Fibroblast of skin of abdomen (primary cell): ENCODE measurements around the gene WDR4.
"Not testable (repeated sequence)": the region's sequence is repeated elsewhere in the genome, so short reads cannot be mapped to it uniquely, and the experiment has no call there.

Experiments used
- DNase-seq: peaks from one replicate; pipeline ENCODE4 v3.0.0-alpha.2; 2013

The WDR4 gene

DNA sequence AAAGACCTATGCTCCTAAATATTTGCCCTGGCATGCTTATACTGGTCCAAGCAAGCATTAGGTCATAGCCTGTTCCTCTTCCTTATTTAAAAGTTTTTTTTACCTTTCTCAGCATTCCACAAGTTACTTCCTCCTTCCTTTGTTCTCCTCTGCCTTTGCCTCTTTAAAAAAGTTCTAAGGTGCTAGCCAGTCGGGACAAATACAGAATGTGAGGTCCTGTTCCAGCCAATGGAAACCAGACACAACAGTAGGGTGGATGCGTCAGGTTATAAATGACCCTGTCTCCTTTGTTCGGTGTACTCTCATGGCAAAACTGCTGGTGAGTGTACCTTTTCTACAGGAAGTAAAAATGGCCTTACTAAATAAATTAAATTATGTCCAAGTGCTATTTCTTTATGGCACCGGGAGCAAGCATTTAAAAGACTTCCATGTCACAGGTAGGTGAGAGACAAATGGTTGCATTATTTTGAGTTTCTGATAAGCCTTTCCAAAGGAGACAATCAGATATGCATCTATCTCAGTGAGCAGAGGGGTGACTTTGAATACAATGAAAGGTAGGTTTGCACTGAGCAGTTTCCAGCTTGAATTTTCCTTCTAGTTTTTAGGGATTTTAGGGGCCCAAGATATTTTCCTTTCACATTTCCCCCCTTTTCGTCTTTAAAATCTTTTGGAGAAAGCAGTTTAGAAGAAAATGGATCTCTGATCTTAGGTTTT is 66.7 kb downstream of the WDR4 start:
- DNase-seq, result not testable (repeated sequence)

DNA sequence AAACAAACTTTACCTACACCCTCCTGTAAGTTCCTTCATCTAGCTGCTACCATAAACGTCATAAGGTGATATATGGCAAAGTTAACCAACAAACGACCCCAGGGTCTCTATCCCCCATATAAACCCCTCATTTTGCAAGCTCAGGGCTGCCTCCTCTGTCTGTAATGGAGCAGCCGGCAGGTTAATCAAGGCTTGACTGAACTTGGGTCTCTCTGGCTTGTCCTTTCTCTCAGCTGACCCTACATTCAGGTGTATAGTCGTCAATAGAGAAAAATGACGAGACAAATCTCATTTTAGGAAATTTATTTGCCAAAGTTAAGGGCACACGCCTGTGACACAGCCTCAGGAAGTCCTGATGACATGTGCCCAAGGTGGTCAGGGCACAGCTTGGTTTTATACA is 67.4 kb downstream of the WDR4 start:
- DNase-seq, result no peak

DNA sequence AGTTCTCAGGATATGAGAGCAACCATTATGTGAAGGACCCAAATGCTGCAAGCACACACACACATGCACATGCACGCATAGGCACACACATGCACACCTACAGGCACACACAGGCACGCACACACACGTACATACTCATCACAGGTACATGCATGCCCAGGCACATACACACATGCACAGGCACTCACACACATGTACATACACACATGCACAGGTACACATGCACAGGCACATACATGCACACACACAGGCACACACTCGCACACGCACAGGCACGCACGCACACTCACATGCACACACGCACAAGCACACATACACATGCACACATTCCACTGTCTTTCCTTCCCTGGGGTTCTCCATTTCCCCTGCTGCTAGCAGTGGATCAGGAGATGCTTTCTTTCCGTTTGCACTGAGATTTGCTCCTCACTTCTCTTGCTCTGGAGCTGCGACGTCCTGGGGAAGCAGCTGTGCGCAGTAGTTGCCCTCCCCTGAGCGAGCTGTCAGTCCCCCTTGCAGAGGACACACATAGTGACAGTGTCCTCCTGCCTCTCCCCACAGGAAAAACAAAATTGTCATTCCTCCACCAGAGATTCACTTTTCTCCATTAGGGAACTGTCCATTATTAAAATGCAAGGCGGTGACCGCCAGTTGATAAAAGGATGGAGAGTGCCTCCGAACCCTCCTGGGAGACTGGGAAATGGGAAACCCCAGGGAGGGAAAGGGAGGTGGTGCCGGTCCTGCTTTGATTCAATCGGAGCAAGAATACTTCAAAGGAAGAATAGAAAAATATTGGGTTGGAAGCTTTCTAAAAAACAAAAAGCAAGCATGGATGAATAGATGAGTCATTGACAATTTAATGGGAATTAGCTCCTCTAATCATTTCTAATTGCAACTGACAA is 69.5 kb downstream of the WDR4 start:
- DNase-seq, result no peak

DNA sequence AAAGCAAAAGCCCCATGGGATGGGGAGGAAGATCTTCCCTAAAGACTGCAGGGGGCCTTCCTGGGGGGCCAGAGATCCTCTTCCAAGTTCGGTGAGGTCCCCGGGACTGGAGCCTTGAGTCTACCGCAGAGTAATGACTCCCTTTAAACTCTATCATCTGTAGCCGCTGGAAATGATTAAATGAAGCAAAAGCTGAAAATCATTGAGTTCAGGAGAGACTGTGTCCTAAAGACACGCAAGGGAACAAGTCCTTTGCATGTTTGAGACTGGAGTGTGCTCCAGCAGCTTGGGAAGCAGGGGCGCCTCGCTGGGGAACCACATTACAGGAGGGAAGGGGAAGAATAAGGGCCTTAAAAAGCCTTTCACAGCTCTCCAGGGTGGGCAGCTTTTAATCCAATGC is 70.2 kb downstream of the WDR4 start:
- DNase-seq, result no peak

DNA sequence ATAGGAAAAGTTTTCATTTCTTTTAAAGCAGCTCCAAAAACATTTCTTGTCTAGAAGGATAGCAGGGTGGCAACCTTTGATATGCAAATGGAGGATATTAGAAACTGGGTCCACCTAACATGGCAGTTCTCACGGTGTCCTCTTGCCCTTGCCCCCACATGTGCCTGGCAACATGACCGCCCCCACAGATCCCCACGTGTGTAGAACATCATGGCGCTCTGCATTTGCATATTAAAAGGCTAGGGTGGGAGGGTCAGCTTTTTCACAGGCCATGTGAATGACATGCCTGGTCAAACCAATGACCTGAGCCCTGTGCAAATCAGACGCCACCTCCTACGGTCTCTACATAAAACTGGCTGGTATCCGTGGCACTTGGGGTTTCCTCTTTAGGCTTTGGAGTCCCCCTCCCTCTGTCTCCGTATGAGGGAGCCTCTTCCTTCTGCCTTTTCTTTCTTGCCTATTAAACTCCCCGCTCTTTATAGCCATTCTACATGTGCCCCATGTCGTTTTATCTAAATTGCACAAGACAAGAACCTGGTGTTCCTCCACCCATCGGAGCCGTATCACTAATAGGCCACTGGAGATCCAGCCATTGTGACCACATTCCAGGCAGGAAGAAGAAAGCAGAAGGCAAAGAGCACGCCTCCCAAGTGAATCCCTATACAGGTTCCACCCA is 71.3 kb downstream of the WDR4 start:
- no peak for DNase-seq

DNA sequence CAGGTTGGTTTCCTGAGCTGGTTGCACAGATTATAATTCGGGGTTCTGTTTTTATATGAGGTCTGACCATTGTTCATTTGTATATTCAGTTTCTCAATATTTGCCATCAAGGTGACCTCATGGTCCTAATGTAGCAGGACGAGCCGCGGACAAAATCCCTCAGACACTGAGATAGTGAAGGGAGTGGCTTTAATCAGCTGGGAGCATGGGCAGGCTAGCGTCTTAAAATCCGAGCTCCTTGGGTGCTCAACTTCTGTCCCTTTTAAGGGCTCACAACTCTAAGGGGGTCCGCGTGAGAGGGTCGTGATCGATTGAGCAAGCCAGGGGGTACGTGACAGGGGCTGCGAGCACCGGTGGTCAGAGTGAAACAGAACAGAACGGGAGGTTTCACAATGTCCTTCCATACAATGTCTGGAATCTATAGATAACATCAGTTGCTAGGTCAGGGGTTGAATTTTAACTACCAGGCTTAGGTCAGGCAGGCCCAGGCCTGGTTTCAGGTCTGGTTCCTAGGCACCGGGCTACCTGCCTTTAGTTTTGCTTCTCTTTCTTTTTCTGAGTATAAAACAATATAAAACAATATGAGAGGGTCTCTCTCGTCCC is 71.9 kb downstream of the WDR4 start:
- DNase-seq, result not testable (repeated sequence)

DNA sequence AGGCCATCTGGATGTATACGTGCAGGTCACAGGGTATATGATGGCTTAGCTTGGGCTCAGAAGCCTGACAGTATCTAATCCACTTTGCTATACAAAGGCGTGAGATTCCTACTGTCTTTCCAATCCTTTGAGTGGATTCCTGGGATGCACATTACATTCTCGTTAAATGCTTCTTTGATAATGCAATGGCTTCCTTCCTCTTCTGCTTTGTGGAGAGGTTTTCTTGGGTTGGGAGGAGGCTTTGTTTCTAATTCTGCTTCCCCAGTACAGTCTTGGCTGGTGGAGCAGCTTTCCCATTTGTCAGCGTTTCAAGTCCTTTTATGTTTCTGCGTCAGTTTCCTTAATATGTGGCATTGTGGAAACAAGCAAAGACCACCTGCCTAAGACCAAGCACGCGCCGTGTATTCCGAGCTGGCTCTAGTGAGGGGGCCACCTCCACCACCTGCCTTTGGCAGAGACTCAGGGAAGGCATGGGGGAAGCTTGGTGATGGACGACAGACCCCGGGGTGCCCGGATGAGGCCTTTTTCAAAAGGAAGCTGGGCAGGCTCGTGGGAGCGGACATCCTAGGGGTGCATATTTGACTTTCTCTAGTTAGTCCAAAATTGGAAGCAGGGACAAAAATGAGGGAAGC is 72.7 kb downstream of the WDR4 start:
- no peak for DNase-seq

DNA sequence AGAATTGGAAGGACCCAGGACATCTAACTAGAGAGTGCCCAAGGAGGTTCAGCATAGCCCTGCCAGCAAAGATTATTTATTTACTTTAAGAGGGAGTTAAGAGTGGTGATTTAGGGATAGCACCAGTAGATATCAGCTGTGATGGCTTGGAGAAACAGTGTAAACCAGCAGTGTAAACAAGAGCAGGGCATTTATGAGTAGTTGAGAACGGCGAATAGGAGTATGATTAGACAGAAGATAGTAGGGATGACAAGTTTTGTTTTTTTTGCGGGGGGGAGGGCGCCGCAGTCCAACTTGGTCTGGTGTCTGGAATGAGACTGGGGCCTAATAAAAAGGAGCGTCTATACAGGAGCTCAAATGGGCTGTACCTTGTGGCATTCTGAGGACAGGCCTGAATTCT is 77.7 kb downstream of the WDR4 start:
- not testable (repeated sequence) for DNase-seq

DNA sequence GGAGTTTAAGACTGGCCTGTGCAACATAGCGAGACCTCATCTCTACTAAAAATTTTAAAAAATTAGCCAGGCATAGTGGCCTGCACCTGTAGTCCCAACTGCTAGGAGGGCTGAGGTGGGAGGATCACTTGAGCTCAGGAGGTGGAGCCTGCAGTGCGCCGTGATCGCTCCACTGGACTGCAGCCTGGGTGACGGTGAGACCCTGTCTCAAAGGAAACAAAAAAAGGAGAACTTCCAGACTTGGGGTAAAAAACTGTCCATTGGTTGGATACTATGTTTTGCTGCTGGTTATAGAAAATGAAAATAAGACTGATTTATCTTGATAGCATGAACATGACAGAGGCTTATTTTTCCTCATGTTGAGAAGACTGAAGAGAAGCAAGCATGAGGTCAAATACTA is 79.4 kb downstream of the WDR4 start:
- DNase-seq, result no peak

DNA sequence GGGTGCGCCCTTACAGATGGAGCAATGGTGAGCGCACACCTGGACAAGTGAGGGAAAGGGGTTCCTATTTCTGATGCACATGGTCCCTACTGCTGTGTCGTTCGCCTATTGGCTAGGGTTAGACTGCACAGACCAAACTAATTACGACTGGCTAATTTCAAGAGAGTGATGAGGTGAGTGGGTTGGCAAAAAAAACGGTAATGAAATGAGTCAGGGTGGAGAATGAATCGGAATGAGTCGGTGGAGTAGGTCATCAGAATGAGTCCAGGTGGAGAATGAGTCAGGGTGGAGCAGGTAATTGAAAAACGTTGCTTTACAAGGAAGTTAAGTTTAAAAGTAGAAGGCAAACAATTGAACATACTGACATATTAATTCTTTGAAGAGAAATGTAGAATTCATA is 79.8 kb downstream of the WDR4 start:
- no peak for DNase-seq
